ENCODE measurements around the gene IPMK.
"Not testable (repeated sequence)": the region's sequence is repeated elsewhere in the genome, so short reads cannot be mapped to it uniquely, and the experiment has no call there.

Gene IPMK

DNA sequence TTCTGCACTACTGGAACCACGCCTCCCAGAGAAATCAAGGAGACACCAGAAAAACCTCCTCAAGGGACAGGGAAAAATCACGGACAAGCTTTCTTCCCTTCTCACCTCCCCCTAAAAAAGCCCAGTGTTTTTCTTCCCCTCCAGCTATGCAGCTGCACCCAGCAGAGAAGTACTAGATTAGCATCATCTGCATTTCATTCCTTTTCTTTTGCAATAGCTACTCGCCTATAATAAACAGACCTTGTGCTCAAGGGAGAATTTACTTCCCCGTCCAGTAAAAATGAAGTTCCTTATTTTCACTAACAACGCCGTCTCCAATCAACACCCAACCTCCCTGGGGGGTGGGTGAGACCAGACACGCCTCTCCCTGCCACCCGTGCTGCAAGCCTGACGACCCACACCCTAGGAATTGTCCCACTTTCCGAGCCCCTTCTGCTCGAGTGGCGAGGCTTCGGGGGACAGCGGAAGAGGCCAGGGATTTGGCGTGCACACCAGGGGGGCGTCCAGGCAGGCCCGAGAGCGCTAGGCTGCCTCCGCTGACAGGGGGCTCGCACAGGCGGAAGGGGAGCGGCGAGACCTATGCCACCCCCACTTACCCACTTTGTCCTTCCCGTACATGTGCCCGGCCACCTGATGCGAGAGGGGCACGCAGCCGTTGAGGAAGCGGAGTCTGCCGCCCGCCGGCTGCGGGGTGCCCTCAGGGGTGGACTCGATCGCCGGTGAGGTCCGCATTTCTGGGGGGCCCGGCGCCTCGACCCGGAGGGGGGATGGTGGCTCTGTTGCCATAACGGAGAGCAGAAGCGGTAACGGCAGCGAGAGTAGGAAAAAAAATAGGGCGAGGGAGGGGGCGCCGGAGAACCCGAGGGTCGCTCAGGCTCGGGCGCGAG, 625 bp downstream of the IPMK start:
- no peak for FAIRE-seq

- FAIRE-seq = no peak
These were observed 1.5 kb downstream of the IPMK start for GRCh38 chr10:58266003-58266825.

DNA sequence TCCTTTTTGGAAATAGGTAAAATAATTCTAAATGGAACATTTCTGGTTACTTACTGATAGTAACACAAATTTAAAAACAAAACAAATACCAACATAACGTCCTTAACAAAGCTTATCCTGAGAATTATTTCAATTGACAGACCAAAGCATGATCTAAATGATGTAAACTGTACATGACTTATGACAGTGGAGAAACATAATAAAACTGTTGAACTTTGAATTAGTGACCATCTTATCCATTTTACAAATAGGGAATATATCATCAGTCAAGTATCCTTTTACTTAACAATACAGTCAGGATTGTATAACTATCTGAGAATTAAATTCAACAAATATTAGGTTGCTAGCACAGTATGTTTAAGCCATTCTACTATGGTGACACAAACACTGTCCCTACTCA, 2.4 kb downstream of the IPMK start:
- FAIRE-seq = no peak

DNA sequence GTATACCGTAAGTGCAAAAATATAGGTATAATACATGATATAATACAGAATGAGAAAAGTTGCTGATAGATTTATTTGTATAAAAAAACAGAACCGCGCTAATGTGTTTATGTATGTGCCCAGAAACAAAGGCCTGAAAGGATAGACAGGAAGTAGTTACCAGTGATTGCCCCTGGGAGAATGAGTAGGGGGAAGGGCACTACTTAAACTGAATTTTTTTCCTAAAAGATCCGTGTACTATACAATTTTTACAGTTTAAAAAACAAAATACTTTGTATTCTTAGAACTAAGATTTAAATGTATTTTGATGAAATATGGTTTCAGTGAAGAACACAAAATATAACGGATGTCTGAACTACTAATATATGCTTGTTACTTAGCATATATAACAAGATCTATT, 2.9 kb downstream of the IPMK start:
- no peak for FAIRE-seq

DNA sequence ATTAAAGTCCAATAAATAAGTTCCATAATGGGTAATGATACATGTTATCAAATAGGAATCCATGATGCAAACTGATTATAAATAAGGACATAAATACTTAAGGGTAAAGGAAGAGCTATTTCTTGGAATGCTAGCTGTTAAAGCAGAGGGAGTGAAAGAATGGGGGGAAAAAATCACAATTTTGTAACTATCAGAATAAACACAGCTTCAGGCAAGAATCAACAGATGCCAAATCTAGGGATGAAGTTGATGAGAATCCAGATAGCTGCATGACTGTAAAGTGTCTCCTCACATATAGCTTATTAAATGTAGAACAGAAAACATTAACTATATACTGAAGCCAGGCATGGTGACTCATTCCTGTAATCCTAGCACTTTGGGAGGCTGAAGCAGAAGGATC, 4.9 kb downstream of the IPMK start:
- FAIRE-seq = no peak

GRCh38 chr10:58260334-58260733, 7.4 kb downstream of the IPMK start:
- no peak for FAIRE-seq

- FAIRE-seq = no peak
These were observed 8.6 kb downstream of the IPMK start for GRCh38 chr10:58258977-58259692.

GRCh38 chr10:58256013-58256780, 11.5 kb downstream of the IPMK start:
- FAIRE-seq = not testable (repeated sequence)

GRCh38 chr10:58254644-58255043, 13.1 kb downstream of the IPMK start:
- FAIRE-seq = no peak

DNA sequence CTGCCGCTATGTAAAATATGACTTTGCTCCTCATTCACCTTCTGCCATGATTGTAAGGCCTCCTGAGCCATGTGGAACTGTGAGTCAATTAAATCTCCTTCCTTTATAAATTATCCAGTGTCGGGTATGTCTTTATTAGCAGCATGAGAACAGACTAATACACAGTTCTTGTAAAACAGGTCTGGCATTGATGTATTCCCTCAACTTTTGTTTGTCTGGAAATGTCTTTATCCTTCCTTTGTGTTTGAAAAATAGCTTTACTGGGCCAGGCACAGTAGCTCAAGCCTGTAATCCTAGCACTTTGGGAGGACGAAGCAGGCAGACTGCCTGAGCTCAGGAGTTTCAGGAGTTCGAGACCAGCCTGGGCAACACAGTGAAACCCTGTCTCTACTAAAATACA, 14.5 kb downstream of the IPMK start:
- FAIRE-seq = no peak

- FAIRE-seq = not testable (repeated sequence)
These were observed 23.0 kb downstream of the IPMK start for GRCh38 chr10:58244666-58245065.

DNA sequence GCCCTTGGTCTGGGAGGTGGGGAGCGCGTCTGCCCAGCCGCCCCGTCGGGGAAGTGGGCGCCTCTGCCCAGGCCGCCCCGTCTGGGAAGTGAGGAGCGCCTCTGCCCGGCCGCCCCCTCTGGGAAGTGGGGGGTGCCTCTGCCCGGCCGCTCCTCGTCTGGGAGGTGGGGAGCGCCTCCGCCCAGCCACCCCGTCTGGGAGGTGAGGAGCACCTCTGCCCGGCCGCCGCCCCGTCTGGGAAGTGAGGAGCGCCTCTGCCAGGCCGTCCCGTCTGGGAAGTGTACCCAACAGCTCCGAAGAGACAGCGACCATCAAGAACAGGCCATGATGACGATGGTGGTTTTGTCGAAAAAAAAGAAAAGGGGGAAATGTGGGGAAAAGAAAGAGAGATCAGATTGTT, 23.5 kb downstream of the IPMK start:
- not testable (repeated sequence) for FAIRE-seq

- not testable (repeated sequence) for FAIRE-seq
These were observed 23.9 kb downstream of the IPMK start for GRCh38 chr10:58243801-58244200.

- FAIRE-seq = no peak
These were observed 24.4 kb downstream of the IPMK start for GRCh38 chr10:58243269-58243668.

DNA sequence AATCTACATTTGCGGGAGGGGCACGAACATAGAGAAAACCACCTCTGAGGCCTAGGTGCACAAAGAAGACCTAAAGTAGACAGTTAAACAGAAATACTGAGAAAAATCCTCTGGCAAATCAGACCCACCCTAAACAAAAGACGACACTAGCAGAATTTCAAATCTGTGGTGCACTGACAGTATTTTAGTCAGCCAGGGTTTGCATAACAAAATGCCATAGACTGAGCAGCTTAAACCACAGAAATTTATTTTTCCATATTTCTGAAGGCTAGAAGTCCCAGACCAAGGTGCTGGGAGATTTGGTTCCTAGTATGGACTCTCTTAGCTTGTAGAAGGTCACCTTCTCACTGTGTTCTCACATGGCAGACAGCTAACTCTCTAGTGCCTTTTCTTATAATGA, 26.3 kb downstream of the IPMK start:
- no peak for FAIRE-seq

DNA sequence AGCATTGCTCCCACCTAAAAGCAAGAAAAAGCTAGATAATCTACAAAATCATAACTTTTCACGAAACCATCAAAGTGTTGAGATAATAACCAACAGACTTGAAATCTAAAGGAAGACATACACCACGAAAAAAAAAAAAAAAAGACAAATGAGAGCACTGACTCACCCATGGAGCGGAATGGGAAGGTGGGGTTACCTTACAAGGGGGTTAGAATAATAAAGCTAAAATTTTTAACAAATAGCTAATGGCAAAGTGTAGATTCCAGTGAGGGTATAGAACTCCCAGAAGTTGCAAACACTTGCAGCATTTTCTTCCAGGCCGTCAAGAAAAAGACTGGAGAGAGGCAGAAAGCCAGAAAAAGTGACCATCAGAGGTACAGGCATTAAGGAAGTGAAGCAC, 27.2 kb downstream of the IPMK start:
- no peak for FAIRE-seq

DNA sequence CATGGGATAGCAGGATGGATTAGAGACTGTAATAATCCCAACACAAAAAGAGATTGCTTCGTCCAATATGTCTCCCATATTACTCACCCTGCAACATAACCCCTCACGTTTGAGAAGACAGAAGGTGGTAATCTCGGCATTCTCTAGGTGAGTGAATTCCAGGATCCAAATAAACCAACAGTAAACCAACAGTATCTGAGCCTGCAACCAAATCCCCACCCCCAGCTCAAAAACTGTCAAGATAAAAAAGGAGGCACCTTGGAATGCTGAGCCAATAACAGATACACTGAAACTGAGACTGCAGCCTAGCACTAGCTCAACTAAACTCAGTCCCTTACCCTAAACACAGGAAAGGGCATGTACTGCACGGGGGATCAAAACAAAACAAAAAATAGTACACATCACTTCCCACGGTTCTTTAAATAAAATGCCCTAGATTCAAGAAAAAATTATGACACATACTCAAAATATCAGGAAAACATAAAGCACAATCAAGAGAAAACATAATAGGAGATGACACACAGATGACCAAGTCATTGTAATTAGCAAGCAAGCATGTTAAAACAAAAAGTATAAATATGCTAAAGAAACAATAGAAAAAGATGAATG, 28.0 kb downstream of the IPMK start:
- no peak for FAIRE-seq

- no peak for FAIRE-seq
These were observed 30.5 kb downstream of the IPMK start for GRCh38 chr10:58237014-58237834.

DNA sequence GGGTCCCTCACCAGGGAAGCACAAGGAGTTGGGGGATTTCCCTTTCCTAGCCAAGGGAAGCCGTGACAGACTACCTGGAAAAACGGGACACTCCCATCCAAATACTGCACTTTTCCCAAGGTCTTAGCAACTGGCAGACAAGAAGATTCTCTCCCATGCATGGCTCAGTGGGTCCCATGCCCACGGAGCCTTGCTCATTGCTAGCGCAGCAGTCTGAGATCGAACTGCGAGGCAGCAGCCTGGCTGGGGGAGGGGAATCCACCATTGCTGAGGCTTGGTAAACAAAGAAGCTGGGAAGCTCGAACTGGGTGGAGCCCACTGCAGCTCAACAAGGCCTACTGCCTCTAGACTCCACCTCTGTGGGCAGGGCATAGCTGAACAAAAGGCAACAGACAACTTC, 37.8 kb downstream of the IPMK start:
- not testable (repeated sequence) for FAIRE-seq

DNA sequence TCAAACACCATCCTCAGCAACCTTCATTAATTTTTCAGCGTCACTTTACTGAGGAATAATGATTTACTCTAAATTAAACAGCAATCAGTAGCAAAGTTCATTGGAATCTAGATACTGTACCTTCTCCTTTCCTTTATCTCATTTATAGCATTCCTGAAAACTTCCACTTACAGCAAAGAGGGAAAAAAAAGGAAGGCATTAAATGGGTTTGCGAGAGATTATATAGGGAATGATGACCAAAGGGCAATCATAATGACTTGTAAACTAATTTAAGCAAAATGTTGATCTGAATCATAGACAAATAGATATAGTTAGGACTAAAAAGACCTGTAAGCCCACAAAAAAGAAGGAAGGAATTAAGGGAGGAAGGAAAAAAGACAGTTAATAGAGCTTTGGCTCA, 42.0 kb downstream of the IPMK start:
- FAIRE-seq = no peak
